Measurements from ENCODE around the gene HS1BP3. TPM values are rescaled to one million over a fixed set of nuclear protein-coding genes. Genes with fewer than 3 reads are reported as not detected.

The HS1BP3 gene
- total RNA-seq, 1 experiment from 2014 or later: 17.1 TPM

GRCh38 chr2:20612925-20613916 lies 37.7 kb downstream of the HS1BP3 start:
- CTCF ChIA-PET: no interaction called here
- RAD21 ChIA-PET (ENCODE audit: low non-redundant PET in 1 of 2, low total read pairs in 2 of 2, uncharacterized antibody in 2 of 2, unreplicated experiment in 2 of 2): no interaction called here
- Histone ChIP-seq H3K4me1 (ENCODE audit: control insufficient read depth in 1 of 2, insufficient read depth in 2 of 2, low read length in 2 of 2) (peaks cover 26 to 35% of the 10 kb centered on the region in 2 experiments; a peak in 3 of 4 replicates), H3K4me2 (ENCODE audit: low read length) (no peak overlapping the region), H2AFZ (ENCODE audit: low read depth, low read length, poor library complexity, severe bottlenecking) (no peak overlapping the region), H4K20me1 (ENCODE audit: insufficient read depth) (no peaks in the 10 kb centered on the region), H3K4me3 (replicated peaks in 1 of 2; ENCODE audit: low read depth in 1 of 2, low read length in 2 of 2) (no peak overlapping the region), H3K9me2 (ENCODE audit: insufficient read depth) (no peaks in the 10 kb centered on the region), H3K36me3 (ENCODE audit: control insufficient read depth in 1 of 2, insufficient read depth in 2 of 2, low read length in 2 of 2) (no peaks in the 10 kb centered on the region), H3K27ac (ENCODE audit: low read depth, low read length) (no peak overlapping the region), H3K9me3 (ENCODE audit: control insufficient read depth in 1 of 2, insufficient read depth in 1 of 2, low read depth in 1 of 2, low read length in 2 of 2) (no peaks in the 10 kb centered on the region), H3K9ac (ENCODE audit: low read length) (no peak overlapping the region), H3K79me2 (ENCODE audit: insufficient read depth, low read length) (no peaks in the 10 kb centered on the region), H3K27me3 (ENCODE audit: insufficient read depth, low read length) (no peaks in the 10 kb centered on the region)
- DNase-seq (ENCODE audit: low read depth, low spot score) (no peak), ATAC-seq (no peak)
- POLR2A ChIA-PET: interaction anchor here (4.7 kb wide), 1 partner anchor 166 kb away, joined by 34 read pairs; the partner anchor contains the start of gene RHOB
- intact Hi-C loops (cut with micrococcal nuclease): no loop called here
- TF ChIP-seq SP1 (IDR thresholded peaks at IDR 0.05; ENCODE audit: low read depth) (no peak), POLR2A (IDR thresholded peaks at IDR 0.05; ENCODE audit: borderline replicate concordance, extremely low read depth, insufficient read depth, insufficient read length) (no peak), ELF1 (IDR thresholded peaks at IDR 0.05; ENCODE audit: borderline replicate concordance, low read depth) (no peak), CTCF (IDR thresholded peaks at IDR 0.05 in 2 of 3, conservative IDR thresholded peaks at IDR 0.05 in 1 of 3; ENCODE audit: borderline replicate concordance in 1 of 3, insufficient read depth in 1 of 3, low read depth in 2 of 3, low read length in 2 of 3) (no peak), JUND (IDR thresholded peaks at IDR 0.05) (no peak), EZH2 (IDR thresholded peaks at IDR 0.05) (no peak), SIN3A (IDR thresholded peaks at IDR 0.05; ENCODE audit: low read depth) (no peak), ATF3 (IDR thresholded peaks at IDR 0.05) (no peak)
- TF ChIP-seq, protein P1, sequence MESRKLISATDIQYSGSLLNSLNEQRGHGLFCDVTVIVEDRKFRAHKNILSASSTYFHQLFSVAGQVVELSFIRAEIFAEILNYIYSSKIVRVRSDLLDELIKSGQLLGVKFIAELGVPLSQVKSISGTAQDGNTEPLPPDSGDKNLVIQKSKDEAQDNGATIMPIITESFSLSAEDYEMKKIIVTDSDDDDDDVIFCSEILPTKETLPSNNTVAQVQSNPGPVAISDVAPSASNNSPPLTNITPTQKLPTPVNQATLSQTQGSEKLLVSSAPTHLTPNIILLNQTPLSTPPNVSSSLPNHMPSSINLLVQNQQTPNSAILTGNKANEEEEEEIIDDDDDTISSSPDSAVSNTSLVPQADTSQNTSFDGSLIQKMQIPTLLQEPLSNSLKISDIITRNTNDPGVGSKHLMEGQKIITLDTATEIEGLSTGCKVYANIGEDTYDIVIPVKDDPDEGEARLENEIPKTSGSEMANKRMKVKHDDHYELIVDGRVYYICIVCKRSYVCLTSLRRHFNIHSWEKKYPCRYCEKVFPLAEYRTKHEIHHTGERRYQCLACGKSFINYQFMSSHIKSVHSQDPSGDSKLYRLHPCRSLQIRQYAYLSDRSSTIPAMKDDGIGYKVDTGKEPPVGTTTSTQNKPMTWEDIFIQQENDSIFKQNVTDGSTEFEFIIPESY (IDR thresholded peaks at IDR 0.05; ENCODE audit: extremely low read depth, insufficient replicate concordance, low read length): no peak
- TF ChIP-seq, protein P2, sequence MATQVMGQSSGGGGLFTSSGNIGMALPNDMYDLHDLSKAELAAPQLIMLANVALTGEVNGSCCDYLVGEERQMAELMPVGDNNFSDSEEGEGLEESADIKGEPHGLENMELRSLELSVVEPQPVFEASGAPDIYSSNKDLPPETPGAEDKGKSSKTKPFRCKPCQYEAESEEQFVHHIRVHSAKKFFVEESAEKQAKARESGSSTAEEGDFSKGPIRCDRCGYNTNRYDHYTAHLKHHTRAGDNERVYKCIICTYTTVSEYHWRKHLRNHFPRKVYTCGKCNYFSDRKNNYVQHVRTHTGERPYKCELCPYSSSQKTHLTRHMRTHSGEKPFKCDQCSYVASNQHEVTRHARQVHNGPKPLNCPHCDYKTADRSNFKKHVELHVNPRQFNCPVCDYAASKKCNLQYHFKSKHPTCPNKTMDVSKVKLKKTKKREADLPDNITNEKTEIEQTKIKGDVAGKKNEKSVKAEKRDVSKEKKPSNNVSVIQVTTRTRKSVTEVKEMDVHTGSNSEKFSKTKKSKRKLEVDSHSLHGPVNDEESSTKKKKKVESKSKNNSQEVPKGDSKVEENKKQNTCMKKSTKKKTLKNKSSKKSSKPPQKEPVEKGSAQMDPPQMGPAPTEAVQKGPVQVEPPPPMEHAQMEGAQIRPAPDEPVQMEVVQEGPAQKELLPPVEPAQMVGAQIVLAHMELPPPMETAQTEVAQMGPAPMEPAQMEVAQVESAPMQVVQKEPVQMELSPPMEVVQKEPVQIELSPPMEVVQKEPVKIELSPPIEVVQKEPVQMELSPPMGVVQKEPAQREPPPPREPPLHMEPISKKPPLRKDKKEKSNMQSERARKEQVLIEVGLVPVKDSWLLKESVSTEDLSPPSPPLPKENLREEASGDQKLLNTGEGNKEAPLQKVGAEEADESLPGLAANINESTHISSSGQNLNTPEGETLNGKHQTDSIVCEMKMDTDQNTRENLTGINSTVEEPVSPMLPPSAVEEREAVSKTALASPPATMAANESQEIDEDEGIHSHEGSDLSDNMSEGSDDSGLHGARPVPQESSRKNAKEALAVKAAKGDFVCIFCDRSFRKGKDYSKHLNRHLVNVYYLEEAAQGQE (IDR thresholded peaks at IDR 0.05; ENCODE audit: low read depth): no peak
- BruUV-seq (replicated peaks): no TSS peak

All from HCT116 (cell line).